B cell (primary cell): ENCODE results near the gene BUD31.

Experiments
- CTCF ChIP-seq: fragments of 200-600 bp; IDR thresholded peaks from one replicate; pipeline ENCODE4 v1.8.0; 2022; ENCODE audit warnings: antibody characterized with exemption, mild to moderate bottlenecking
- EZH2 ChIP-seq: IDR thresholded peaks from 2 replicates; pipeline ENCODE4 v1.6.1; 2012; ENCODE audit warnings: borderline replicate concordance, low read depth, mild to moderate bottlenecking, moderate library complexity, low read length; ENCODE audit not compliant: insufficient read depth, poor library complexity, severe bottlenecking

- TF ChIP-seq CTCF = no peak
- TF ChIP-seq EZH2 = no peak
Observed at GRCh38 chr7:99448855-99449254, 40.1 kb downstream of the BUD31 start.
